Astrocyte of the spinal cord (primary cell): Measurements from ENCODE around the gene NDEL1.

Source experiments
- DNase-seq: peaks from one replicate; pipeline ENCODE4 v3.0.0; 2011; ENCODE audit warnings: low read depth, low spot score
- H3K4me3 ChIP-seq: 2 replicates; pipeline ENCODE4 v1.5.1; 2011; ENCODE audit warnings: low read depth, mild to moderate bottlenecking, low read length, moderate library complexity
- in situ Hi-C: cut with HindIII; loops from 2 replicates; pipeline ENCODE4 v1.10.0; 2017; ENCODE audit warnings: low sequenced_read_pairs
- TF ChIP-seq, protein P1 (sequence below): IDR thresholded peaks from 2 replicates; pipeline ENCODE4 v1.5.1; 2012; ENCODE audit warnings: low read depth, mild to moderate bottlenecking, low read length, inconsistent platforms

Gene NDEL1

GRCh38 chr17:8465759-8466158 lies 30.1 kb downstream of the NDEL1 start:
- no peak for DNase-seq
- in situ Hi-C loops, result no loop called here
- no peak overlapping the region for H3K4me3 ChIP-seq
- TF ChIP-seq, protein P1, sequence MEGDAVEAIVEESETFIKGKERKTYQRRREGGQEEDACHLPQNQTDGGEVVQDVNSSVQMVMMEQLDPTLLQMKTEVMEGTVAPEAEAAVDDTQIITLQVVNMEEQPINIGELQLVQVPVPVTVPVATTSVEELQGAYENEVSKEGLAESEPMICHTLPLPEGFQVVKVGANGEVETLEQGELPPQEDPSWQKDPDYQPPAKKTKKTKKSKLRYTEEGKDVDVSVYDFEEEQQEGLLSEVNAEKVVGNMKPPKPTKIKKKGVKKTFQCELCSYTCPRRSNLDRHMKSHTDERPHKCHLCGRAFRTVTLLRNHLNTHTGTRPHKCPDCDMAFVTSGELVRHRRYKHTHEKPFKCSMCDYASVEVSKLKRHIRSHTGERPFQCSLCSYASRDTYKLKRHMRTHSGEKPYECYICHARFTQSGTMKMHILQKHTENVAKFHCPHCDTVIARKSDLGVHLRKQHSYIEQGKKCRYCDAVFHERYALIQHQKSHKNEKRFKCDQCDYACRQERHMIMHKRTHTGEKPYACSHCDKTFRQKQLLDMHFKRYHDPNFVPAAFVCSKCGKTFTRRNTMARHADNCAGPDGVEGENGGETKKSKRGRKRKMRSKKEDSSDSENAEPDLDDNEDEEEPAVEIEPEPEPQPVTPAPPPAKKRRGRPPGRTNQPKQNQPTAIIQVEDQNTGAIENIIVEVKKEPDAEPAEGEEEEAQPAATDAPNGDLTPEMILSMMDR, result no peak

DNA sequence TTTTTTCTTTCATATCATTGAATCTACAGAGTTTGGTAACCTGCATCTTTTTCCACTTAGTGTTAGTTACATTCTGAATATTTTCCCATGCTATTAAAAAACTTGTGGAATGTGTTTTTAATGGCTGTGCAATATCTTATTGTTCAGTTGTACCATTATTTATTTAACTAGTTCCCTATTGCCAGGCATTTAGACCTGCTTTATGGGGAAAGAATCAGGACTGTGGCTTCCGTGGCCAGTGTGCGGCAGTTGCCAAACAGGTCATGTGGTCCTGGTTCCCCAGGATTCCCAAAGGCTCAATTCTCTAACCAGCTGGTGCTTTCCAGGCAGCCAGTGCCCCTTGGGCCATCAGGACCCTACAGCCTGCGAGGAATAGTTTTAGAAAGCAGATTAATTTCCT lies 30.8 kb downstream of the NDEL1 start:
- no peak overlapping the region for H3K4me3 ChIP-seq
- TF ChIP-seq, protein P1, result no peak
- in situ Hi-C loops, result no loop called here
- peak; percentile 46 for DNase-seq

DNA sequence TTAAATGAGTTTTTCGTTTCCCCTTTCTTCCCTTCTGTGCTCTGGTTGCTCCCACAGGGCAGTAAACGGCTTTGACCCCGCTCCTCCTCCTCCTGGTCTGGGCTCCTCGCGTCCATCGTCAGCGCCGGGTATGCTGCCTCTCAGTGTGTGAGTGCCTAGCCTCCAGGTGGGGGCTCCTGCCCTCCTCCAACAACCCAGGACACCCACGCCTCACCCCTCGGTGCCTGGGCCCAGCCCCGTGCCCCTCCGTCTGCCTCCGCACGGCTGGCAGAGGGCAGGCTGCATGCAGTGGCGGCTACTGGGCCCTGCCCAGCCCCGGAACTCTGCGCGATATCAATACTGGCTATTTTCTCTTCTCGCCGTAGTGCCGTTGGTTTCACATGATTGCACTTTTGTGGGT lies 31.2 kb downstream of the NDEL1 start:
- no peak overlapping the region for H3K4me3 ChIP-seq
- TF ChIP-seq, protein P1, result no peak
- in situ Hi-C loops, result no loop called here
- no peak for DNase-seq

- TF ChIP-seq, protein P1, result no peak
- no peak for DNase-seq
- in situ Hi-C loops, result no loop called here
- no peak overlapping the region for H3K4me3 ChIP-seq
These were observed 31.8 kb downstream of the NDEL1 start for GRCh38 chr17:8467527-8467926.

DNA sequence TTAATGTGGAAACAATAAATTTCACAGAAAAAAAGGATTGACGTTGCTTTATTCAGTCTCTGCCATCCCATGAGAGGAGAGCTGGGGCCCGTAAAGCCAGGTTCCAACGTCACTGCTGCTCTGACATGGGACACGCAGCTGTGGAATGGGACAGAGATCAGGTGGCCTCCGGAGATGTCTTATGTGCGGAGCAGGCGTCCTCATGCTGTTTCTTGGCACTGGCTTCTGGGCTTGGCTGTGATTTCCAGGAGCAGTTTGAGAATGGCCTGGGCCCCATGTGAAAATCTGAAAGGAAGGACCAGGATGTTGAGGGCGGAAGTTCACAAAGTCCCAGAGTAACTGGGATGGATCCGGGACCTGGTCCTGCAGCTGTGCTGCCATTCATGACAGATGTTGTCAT lies 32.4 kb downstream of the NDEL1 start:
- no peak overlapping the region for H3K4me3 ChIP-seq
- in situ Hi-C loops, result no loop called here
- TF ChIP-seq, protein P1, result no peak
- DNase-seq, result no peak

- H3K4me3 ChIP-seq, result no peak overlapping the region
- in situ Hi-C loops, result no loop called here
- DNase-seq, result no peak
- TF ChIP-seq, protein P1, result no peak
These were observed 33.3 kb downstream of the NDEL1 start for GRCh38 chr17:8468980-8469379.

DNA sequence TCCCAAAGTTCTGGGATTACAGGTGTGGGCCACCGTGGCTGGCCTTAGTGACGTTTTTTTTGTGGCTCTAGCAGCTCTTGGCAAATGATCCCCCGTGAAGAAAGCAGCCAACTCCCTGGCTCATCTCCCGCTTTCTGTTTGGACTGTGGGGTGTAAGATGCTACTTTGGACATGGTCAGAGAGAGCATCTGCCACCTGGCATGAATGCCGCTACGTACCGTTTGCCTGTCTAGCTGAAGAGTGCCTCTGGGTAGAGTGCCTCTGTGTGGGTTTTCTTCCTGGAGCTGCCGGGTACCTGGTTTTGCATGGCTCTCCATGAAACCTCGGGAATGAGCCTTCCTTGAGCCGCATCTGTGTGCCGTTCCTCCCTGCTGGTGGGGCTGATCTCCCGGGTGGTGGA lies 34.3 kb downstream of the NDEL1 start:
- TF ChIP-seq, protein P1, result no peak
- no peak overlapping the region for H3K4me3 ChIP-seq
- DNase-seq, result no peak
- in situ Hi-C loops, result no loop called here
